CD8-positive, alpha-beta memory T cell (primary cell): ENCODE results near the gene GCLM. TPM values are rescaled to one million over a fixed set of nuclear protein-coding genes. Genes with fewer than 3 reads are reported as not detected.

ENCODE experiments used
- CTCF ChIA-PET: fragments of 350-600 bp; sonication (Branson Sonifier 250); formaldehyde crosslinking; loops from one replicate; lab custom pipeline; 2021; ENCODE audit warnings: antibody characterized with exemption; lab: Charles Lee
- POLR2A ChIA-PET: fragments of 350-600 bp; sonication (Branson Sonifier 250); formaldehyde crosslinking; loops from one replicate; lab custom pipeline; 2021; ENCODE audit warnings: antibody characterized with exemption; lab: Charles Lee
- DNase-seq, 5 donors: peaks; one replicate each; pipeline versions ENCODE4 v3.0.0 to v3.0.0-alpha.2; 2020 to 2022; ENCODE audit warnings: mixed read lengths in 1 of 5
- H3K27ac ChIP-seq: one replicate; pipeline ENCODE4 v1.7.0; 2013; ENCODE audit warnings: low read depth, mild to moderate bottlenecking, low read length, moderate library complexity
- H3K27me3 ChIP-seq: 2 replicates; pipeline ENCODE4 v1.7.0; 2013; ENCODE audit warnings: low read length, mild to moderate bottlenecking; ENCODE audit not compliant: insufficient read depth, poor library complexity, severe bottlenecking
- H3K36me3 ChIP-seq: 2 replicates; pipeline ENCODE4 v1.7.0; 2013; ENCODE audit warnings: mild to moderate bottlenecking, low read length, moderate library complexity; ENCODE audit not compliant: insufficient read depth
- H3K4me1 ChIP-seq: 2 replicates; pipeline ENCODE4 v1.7.0; 2013; ENCODE audit warnings: mild to moderate bottlenecking, low read length, moderate library complexity; ENCODE audit not compliant: insufficient read depth
- H3K4me3 ChIP-seq: 2 replicates; pipeline ENCODE4 v1.7.0; 2013; ENCODE audit warnings: mild to moderate bottlenecking, low read length
- H3K9me3 ChIP-seq: 2 replicates; pipeline ENCODE4 v1.7.0; 2013; ENCODE audit warnings: mild to moderate bottlenecking, low read length
- H3K27ac Mint-ChIP-seq, 8 donors: one replicate each; pipeline ENCODE4 v1.8.0; 2020 to 2021; ENCODE audit warnings: mixed read lengths in 8 of 8, mild to moderate bottlenecking in 6 of 8, inconsistent platforms in 3 of 8, moderate library complexity in 3 of 8
- H3K27me3 Mint-ChIP-seq, 2 donors: one replicate each; pipeline ENCODE4 v1.8.0; 2020 to 2021; ENCODE audit warnings: mixed read lengths in 2 of 2, mild to moderate bottlenecking in 1 of 2, moderate library complexity in 1 of 2
- H3K36me3 Mint-ChIP-seq, 3 donors: one replicate each; pipeline ENCODE4 v1.8.0; 2020 to 2021; ENCODE audit warnings: mixed read lengths in 3 of 3, inconsistent platforms in 1 of 3, mild to moderate bottlenecking in 1 of 3
- H3K4me1 Mint-ChIP-seq, 3 donors: one replicate each; pipeline ENCODE4 v1.8.0; 2020 to 2021; ENCODE audit warnings: mixed read lengths in 3 of 3, inconsistent platforms in 1 of 3, mild to moderate bottlenecking in 1 of 3
- H3K4me3 Mint-ChIP-seq, 7 donors: one replicate each; pipeline ENCODE4 v1.8.0; 2020 to 2021; ENCODE audit warnings: mixed read lengths in 7 of 7, mild to moderate bottlenecking in 6 of 7, moderate library complexity in 4 of 7, inconsistent platforms in 2 of 7
- H3K9me3 Mint-ChIP-seq, 5 donors: one replicate each; pipeline ENCODE4 v1.8.0; 2020 to 2022; ENCODE audit warnings: mixed read lengths in 5 of 5, mild to moderate bottlenecking in 3 of 5, moderate library complexity in 2 of 5, inconsistent platforms in 1 of 5
- polyA plus RNA-seq: library from polyadenylated mRNA; unstranded; fragments of 300-500 nt; fragmentation: Illumina TruSeq; gene quantifications from one replicate; pipeline ENCODE4 v1.2.3, GENCODE V29; 2021
- total RNA-seq, 2 experiments: library from RNA; stranded (reverse); gene quantifications; one replicate each; pipeline ENCODE4 v1.2.3, GENCODE V29; 2021

The GCLM gene
- total and polyA plus RNA-seq, 3 experiments from 2014 or later = 24.6 to 36.1 (median 24.8) TPM

DNA sequence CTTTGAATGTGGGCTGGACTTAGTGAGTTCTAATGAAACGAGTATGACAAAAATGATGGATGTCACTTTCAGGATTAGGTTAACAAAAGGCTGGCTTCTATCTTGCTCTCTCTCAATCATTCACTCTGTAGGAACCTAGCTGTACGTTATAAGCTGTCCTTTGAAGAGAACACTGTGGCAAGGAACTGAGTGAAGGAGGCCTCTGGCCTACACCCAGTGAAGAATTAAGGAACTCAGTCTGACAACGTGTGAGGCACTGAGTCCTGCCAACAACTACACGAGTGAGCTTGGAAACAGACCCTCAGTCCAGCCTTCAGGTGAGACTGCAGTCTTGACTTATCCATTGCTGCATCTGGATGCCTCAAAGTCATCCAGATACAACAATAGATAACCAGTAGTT, 27.0 kb downstream of the GCLM start:
- no peaks in the 10 kb centered on the region for H3K27me3 ChIP-seq
- Mint-ChIP-seq H3K4me1 (peaks cover 21 to 31% (median 27%) of the 10 kb centered on the region in 3 donors), H3K27ac (no peak overlapping the region), H3K36me3 (peaks cover 0 to 22% (median 6%) of the 10 kb centered on the region in 3 donors), H3K9me3 (no peaks in the 10 kb centered on the region), H3K27me3 (no peaks in the 10 kb centered on the region), H3K4me3 (no peak overlapping the region)
- H3K4me3 ChIP-seq = no peak overlapping the region
- ChIA-PET CTCF (interaction anchor here (1.8 kb wide), 1 partner anchor 36 kb away, joined by 5 read pairs; no protein-coding TSS in a partner anchor), POLR2A (no interaction called here)
- DNase-seq = no peak
- H3K36me3 ChIP-seq = no peaks in the 10 kb centered on the region
- no peaks in the 10 kb centered on the region for H3K9me3 ChIP-seq
- H3K4me1 ChIP-seq = peaks cover 20% of the 10 kb centered on the region
- H3K27ac ChIP-seq = no peak overlapping the region

DNA sequence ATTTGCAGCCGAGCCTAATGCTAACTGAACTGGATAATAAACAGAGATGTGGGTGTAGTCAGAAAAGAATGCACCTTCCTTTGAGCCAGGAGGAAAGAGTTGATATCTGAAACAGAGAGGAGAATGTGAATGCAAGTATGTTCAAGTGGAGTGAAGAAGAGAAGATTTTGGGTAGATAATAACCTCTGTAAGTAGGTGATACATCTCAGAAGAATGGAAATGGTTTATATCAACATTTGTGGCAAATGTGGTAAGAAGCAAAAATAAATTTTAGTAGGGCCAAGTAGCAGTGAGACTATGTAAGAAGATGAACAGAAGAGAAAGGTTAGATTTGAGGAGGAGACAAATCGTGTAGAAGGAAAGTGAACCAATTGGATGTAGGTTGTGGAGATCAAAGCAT, 28.5 kb downstream of the GCLM start:
- peaks cover 5 to 33% (median 12%) of the 10 kb centered on the region in 3 donors for H3K36me3 Mint-ChIP-seq
- H3K27ac Mint-ChIP-seq = peak overlapping the region in 6 of 8 donors; percentile 7 to 89 (median 54)
- POLR2A ChIA-PET = no interaction called here

DNA sequence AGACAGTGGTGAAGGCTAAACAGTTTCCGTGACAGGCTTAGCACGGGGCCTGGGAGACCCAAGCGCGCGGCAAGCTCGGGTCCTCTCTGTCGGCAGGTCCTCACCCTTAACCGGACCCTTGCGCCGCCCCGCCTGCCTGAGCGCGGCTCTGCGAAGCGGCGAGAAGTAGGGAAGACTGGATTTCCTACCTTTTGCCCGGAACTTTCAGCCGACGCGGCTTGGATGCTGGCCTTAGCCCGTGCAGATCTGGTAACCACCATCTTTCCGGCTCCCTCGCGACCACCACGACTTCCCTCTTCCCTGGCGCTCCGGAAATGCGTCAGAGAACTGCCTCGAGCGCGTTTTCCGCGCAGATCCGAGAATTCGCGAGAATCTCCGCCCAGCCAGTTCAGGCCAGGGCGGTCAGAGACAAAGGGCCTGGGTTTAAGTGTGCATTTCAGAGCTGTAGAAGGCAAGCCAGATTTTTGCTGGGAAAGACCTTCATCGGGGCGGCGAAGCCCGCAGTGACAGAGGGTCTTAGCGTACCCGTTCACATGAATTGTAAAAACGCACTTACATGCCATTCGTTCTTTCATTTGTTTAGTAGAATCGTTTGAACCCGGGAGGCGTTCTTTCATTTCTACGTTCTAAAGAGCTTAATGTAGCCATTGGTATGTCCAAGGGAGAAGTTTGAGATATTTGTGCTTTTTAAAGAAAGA, 30.2 kb downstream of the GCLM start, which contains the start of gene DNTTIP2:
Gene DNTTIP2, minus strand, starts transcription at position 318 of the 698 bp plus-strand sequence. Its CDS starts 58 bp downstream, at position 260.
- ChIA-PET POLR2A (interaction anchor here (1.3 to 2.5 kb wide), 5 partner anchors 25 to 33 kb away, joined by 3 to 32 read pairs (median 5); partner anchors contain the start of gene GCLM), CTCF (interaction anchor here (0.7 to 2.9 kb wide), 7 partner anchors 12 to 340 kb away, joined by 3 to 17 read pairs (median 4); partner anchors contain the start of gene GCLM)
- Mint-ChIP-seq H3K27me3 (no peaks in the 10 kb centered on the region), H3K27ac (peak within 1 kb of the TSS; percentile 95 to 99 (median 98)), H3K36me3 (peaks cover 9 to 50% (median 18%) of the 10 kb centered on the region in 3 donors), H3K9me3 (no peaks in the 10 kb centered on the region), H3K4me3 (peak within 1 kb of the TSS; percentile 85 to 99 (median 95)), H3K4me1 (peaks cover 45 to 59% (median 57%) of the 10 kb centered on the region in 3 donors)
- peaks cover 34% of the 10 kb centered on the region for H3K4me1 ChIP-seq
- peak; percentile 79 to 91 (median 87) for DNase-seq
- H3K36me3 ChIP-seq = peaks cover 15% of the 10 kb centered on the region
- H3K4me3 ChIP-seq = peak within 1 kb of the TSS; percentile 97
- no peaks in the 10 kb centered on the region for H3K9me3 ChIP-seq
- H3K27me3 ChIP-seq = no peaks in the 10 kb centered on the region
- H3K27ac ChIP-seq = peak within 1 kb of the TSS; percentile 98

More for the DNA sequence above, 28.5 kb downstream of the GCLM start:
- Mint-ChIP-seq H3K4me3 (peak overlapping the region in 5 of 7 donors; percentile 7 to 41 (median 37)), H3K9me3 (no peaks in the 10 kb centered on the region), H3K27me3 (no peaks in the 10 kb centered on the region), H3K4me1 (peaks cover 32 to 44% (median 40%) of the 10 kb centered on the region in 3 donors)
- Histone ChIP-seq H3K9me3 (no peaks in the 10 kb centered on the region), H3K4me3 (no peak overlapping the region), H3K27me3 (no peaks in the 10 kb centered on the region), H3K27ac (no peak overlapping the region), H3K36me3 (peaks cover 6% of the 10 kb centered on the region), H3K4me1 (peaks cover 34% of the 10 kb centered on the region)
- no peak for DNase-seq
- CTCF ChIA-PET = interaction anchor here (2.9 kb wide), 2 partner anchors 29 to 35 kb away, joined by 12 to 17 read pairs; partner anchors contain the start of gene GCLM

DNA sequence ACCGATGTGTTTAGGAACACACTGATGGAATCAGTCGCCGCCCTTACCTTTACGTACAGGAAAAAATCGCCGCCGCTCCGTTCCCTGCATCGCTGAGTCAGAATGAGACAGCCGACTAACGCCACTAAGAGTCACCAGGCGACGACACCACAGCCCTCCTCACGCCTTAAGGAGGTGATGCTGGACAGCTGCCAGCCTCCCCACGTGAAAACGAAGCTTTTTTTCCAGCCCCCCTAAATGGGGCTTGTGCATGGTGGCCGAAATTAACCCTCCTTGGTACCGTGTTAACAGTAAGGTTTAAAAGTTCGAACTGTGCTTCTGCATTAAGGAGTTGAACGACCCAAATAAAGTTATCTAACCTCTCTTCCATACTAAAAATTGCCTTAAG, 30.7 kb downstream of the GCLM start:
- Mint-ChIP-seq H3K4me3 (peak overlapping the region; percentile 85 to 99 (median 95)), H3K36me3 (peaks cover 11 to 55% (median 16%) of the 10 kb centered on the region in 3 donors), H3K4me1 (peaks cover 48 to 62% (median 59%) of the 10 kb centered on the region in 3 donors), H3K9me3 (no peaks in the 10 kb centered on the region), H3K27ac (peak overlapping the region; percentile 95 to 99 (median 98)), H3K27me3 (no peaks in the 10 kb centered on the region)
- H3K27me3 ChIP-seq = no peaks in the 10 kb centered on the region
- DNase-seq = peak in 4 of 5 donors; percentile 63 to 79 (median 65)
- H3K36me3 ChIP-seq = peaks cover 19% of the 10 kb centered on the region
- CTCF ChIA-PET = interaction anchor here (1.0 to 2.9 kb wide), 6 partner anchors 25 to 339 kb away, joined by 3 to 17 read pairs (median 4); partner anchors contain the start of gene GCLM
- peak overlapping the region; percentile 98 for H3K27ac ChIP-seq
- peaks cover 34% of the 10 kb centered on the region for H3K4me1 ChIP-seq
- H3K9me3 ChIP-seq = no peaks in the 10 kb centered on the region
- H3K4me3 ChIP-seq = peak overlapping the region; percentile 97
- POLR2A ChIA-PET = interaction anchor here (1.4 to 2.5 kb wide), 4 partner anchors 30 to 33 kb away, joined by 3 to 32 read pairs (median 14); partner anchors contain the start of gene GCLM

DNA sequence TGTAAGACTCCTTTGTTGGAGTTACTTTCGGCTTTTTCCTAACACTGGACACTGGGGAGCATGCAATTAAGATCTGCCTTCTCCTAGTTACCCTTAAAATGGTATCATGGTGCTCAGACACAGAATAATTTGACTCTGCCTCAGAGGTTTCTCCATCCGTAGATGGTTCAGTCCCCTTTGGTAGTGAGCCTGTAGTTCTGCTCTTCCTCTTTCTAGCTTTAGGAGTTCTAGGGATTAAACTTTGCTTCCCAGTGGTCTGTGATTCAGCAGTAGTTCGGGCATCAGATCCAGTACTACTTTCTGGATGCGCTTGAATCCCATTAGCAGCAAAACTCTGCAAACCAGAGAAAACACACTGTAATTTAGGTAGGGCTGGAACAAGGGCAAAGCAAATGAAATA, 31.7 kb downstream of the GCLM start:
- Histone ChIP-seq H3K4me1 (peaks cover 34% of the 10 kb centered on the region), H3K27me3 (no peaks in the 10 kb centered on the region), H3K27ac (peak overlapping the region; percentile 17), H3K4me3 (no peak overlapping the region), H3K36me3 (peaks cover 25% of the 10 kb centered on the region), H3K9me3 (no peaks in the 10 kb centered on the region)
- peak overlapping the region; percentile 68 to 99 (median 98) for H3K27ac Mint-ChIP-seq
- peak overlapping the region; percentile 85 to 99 (median 95) for H3K4me3 Mint-ChIP-seq
- H3K9me3 Mint-ChIP-seq = no peaks in the 10 kb centered on the region
- DNase-seq = no peak
- peaks cover 11 to 59% (median 13%) of the 10 kb centered on the region in 3 donors for H3K36me3 Mint-ChIP-seq
- peaks cover 45 to 57% (median 56%) of the 10 kb centered on the region in 3 donors for H3K4me1 Mint-ChIP-seq
- CTCF ChIA-PET = interaction anchor here (1.0 to 1.1 kb wide), 2 partner anchors 33 to 248 kb away, joined by 3 read pairs; no protein-coding TSS in a partner anchor
- POLR2A ChIA-PET = interaction anchor here (1.0 to 2.5 kb wide), 3 partner anchors 31 to 32 kb away, joined by 5 to 32 read pairs (median 23); partner anchors contain the start of gene GCLM
- H3K27me3 Mint-ChIP-seq = no peaks in the 10 kb centered on the region

DNA sequence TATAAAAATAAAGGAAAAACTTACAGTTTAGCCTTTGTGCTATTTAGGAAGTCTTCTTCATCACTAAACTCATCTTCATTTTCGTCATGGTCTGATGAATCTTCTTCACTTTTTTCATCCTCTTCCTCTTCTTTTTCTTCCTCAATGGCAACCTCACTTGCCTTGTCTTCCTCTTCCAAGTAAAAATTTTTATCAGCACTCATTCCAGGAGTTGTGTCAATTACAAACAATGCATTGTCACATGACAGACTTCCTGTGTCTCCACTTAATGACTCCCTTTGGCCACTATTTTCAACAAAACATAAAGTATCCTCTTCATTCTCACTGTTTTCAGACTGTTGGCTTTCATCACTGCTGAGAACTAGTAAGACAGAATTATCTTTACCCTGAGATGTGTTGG, 33.0 kb downstream of the GCLM start:
- peak overlapping the region; percentile 62 to 99 (median 96) for H3K27ac Mint-ChIP-seq
- H3K36me3 Mint-ChIP-seq = peaks cover 18 to 72% (median 24%) of the 10 kb centered on the region in 3 donors
- H3K9me3 Mint-ChIP-seq = no peaks in the 10 kb centered on the region
- Histone ChIP-seq H3K36me3 (peaks cover 38% of the 10 kb centered on the region), H3K4me1 (peaks cover 34% of the 10 kb centered on the region), H3K4me3 (no peak overlapping the region), H3K27me3 (no peaks in the 10 kb centered on the region), H3K9me3 (no peaks in the 10 kb centered on the region), H3K27ac (no peak overlapping the region)
- ChIA-PET CTCF (no interaction called here), POLR2A (no interaction called here)
- peaks cover 45 to 57% (median 56%) of the 10 kb centered on the region in 3 donors for H3K4me1 Mint-ChIP-seq
- no peak for DNase-seq
- no peaks in the 10 kb centered on the region for H3K27me3 Mint-ChIP-seq
- H3K4me3 Mint-ChIP-seq = peak overlapping the region; percentile 47 to 96 (median 82)

DNA sequence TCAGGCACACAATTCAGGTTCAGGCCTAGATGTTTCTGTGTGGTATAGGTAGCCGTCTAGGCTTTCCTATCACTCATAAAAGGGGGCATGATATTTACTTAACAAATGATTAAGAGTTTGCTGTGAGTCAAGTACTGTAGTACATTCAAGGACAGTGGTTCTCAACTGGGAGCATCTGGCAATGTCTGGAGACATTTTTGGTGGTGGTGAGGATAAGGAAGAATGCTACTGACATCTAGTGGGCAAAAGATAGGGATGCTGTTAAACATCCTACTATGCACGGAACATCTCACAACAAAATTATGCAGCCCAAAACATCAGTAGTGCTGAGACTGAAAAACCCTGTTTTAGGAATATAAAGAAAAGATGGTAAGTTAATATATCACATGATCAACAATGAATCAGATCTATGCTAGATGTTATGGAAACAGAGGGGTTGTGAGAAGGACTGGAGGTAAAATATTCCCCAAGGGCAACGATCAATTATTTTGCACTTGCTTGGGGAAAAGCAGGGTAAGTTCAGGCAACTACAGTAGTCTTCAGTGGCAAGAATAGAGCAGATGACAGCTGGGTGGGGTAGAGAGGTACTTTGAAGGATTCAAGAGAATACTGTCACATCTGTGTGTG, 35.1 kb downstream of the GCLM start:
- Mint-ChIP-seq H3K27me3 (no peaks in the 10 kb centered on the region), H3K27ac (peak overlapping the region in 7 of 8 donors; percentile 4 to 51 (median 34)), H3K36me3 (peaks cover 19 to 89% (median 30%) of the 10 kb centered on the region in 3 donors), H3K9me3 (no peaks in the 10 kb centered on the region), H3K4me3 (peak overlapping the region in 1 of 7 donors; percentile 55), H3K4me1 (peaks cover 39 to 50% (median 48%) of the 10 kb centered on the region in 3 donors)
- peak in 2 of 5 donors; percentile 21 to 22 for DNase-seq
- no peaks in the 10 kb centered on the region for H3K9me3 ChIP-seq
- CTCF ChIA-PET = interaction anchor here (1.3 to 1.5 kb wide), 5 partner anchors 23 to 245 kb away, joined by 5 to 7 read pairs (median 6); partner anchors contain the start of gene GCLM
- H3K4me1 ChIP-seq = peaks cover 26% of the 10 kb centered on the region
- no peak overlapping the region for H3K27ac ChIP-seq
- H3K27me3 ChIP-seq = no peaks in the 10 kb centered on the region
- H3K36me3 ChIP-seq = peaks cover 49% of the 10 kb centered on the region
- H3K4me3 ChIP-seq = no peak overlapping the region
- POLR2A ChIA-PET = no interaction called here
